Adrenal gland (tissue), 12 donors: ENCODE results near the gene ATP5F1C. TPM values are rescaled to one million over a fixed set of nuclear protein-coding genes. Genes with fewer than 3 reads are reported as not detected.
"Not testable (repeated sequence)": the region's sequence is repeated elsewhere in the genome, so short reads cannot be mapped to it uniquely, and the experiment has no call there.

Experiments
- DNase-seq, 7 donors: peaks; one replicate each; pipeline ENCODE4 v3.0.0-alpha.2; 2019 to 2020
- H3K27ac ChIP-seq, 5 donors: fragments of 200-600 bp; sonication (generic) in 4 of 5; 1 replicate in 3 of 5; 2 replicates in 2 of 5; pipeline versions ENCODE4 v1.5.1 to v1.8.0; 2016 to 2020; ENCODE audit warnings: mild to moderate bottlenecking in 1 of 5
- H3K27me3 ChIP-seq: fragments of 200-600 bp; 2 replicates; pipeline ENCODE4 v1.8.0; 2021
- H3K36me3 ChIP-seq, 2 donors: fragments of 200-600 bp; replicated peaks in 1 of 2; 1 replicate in 1 of 2; 2 replicates in 1 of 2; pipeline versions ENCODE4 v1.5.1 to v1.8.0; 2018 to 2022
- H3K4me1 ChIP-seq, 2 donors: fragments of 200-600 bp; replicated peaks in 1 of 2; 1 replicate in 1 of 2; 2 replicates in 1 of 2; pipeline versions ENCODE4 v1.5.1 to v1.8.0; 2018 to 2021
- H3K4me3 ChIP-seq, 4 donors: fragments of 200-600 bp; sonication (generic) in 3 of 4; one replicate each; pipeline ENCODE4 v1.5.1; 2016 to 2018
- H3K9me3 ChIP-seq, 3 donors: fragments of 200-600 bp; sonication (generic) in 1 of 3; replicated peaks in 1 of 3; 1 replicate in 2 of 3; 2 replicates in 1 of 3; pipeline versions ENCODE4 v1.5.1 to v1.8.0; 2016 to 2021
- CTCF ChIP-seq, 6 experiments: fragments of 450-650 bp in 4 of 6; fragments of 200-600 bp in 2 of 6; sonication (generic) in 1 of 6; IDR thresholded peaks; 1 replicate in 5 of 6; 2 replicates in 1 of 6; pipeline versions ENCODE4 v1.5.1 to v1.8.0; 2016 to 2021; ENCODE audit warnings: antibody characterized with exemption in 6 of 6, mild to moderate bottlenecking in 2 of 6, moderate library complexity in 1 of 6
- POLR2A ChIP-seq, 2 donors: fragments of 450-650 bp; IDR thresholded peaks; one replicate each; pipeline ENCODE4 v1.6.1; 2017; ENCODE audit warnings: antibody characterized with exemption in 2 of 2, mild to moderate bottlenecking in 2 of 2, moderate library complexity in 1 of 2
- WGBS, 4 donors: extraction: QIAGEN DNeasy Blood & Tissue Kit in 2 of 4; methylation state at CpG; one replicate each; pipeline versions ENCODE4 v1.1.5 to v1.1.7; 2013 to 2017; 5-methylcytosine and 5-hydroxymethylcytosine counted together
- intact Hi-C, 2 donors: fragments of 100-400 bp; cut with DNase I; formaldehyde crosslinking; loops; one replicate each; pipeline versions ENCODE4 v1.14.1 to v1.15.0; 2022 to 2023
- polyA plus RNA-seq, 3 donors: library from polyadenylated mRNA; stranded (reverse); fragments of 200-250 nt in 2 of 3; fragments of 350-450 nt in 1 of 3; fragmentation: Illumina TruSeq in 1 of 3; extraction: RNeasy Lipid Tissue Mini Kit (QIAGEN cat#74804) in 1 of 3; gene quantifications; one replicate each; pipeline ENCODE4 v1.2.3, GENCODE V29; 2013 to 2014
- total RNA-seq, 9 donors: library from RNA; depleted of rRNA in 4 of 9; stranded (reverse); fragments of >200 nt in 4 of 9; fragments of 120-200 nt in 1 of 9; fragmentation: NEBNext Ultra II Directional in 1 of 9; extraction: Animal tissue kit (Norgen Biotek cat#: 25700) in 1 of 9; gene quantifications; one replicate each; pipeline versions ENCODE4 v1.1.0 to v1.2.4, GENCODE V29; 2013 to 2023
- donor health status: healthy with polysubstance abuse.
- donor health status: Bipolar disorder and iron deficiency.
- donor health status: DM: yes; HTN: yes; CAD: no.
- donor health status: DM: no; HTN: no; CAD: no.
- donor health status: DM: no; HTN: no; CAD: no.
- donor health status: DM: yes; HTN: yes; CAD: no.

The ATP5F1C gene
- total and polyA plus RNA-seq, 12 donors = 453 to 1,397 (median 555) TPM

GRCh38 chr10:7768417-7768816, 19.6 kb upstream of the ATP5F1C start:
- Histone ChIP-seq H3K27ac (no peak overlapping the region), H3K4me3 (no peak overlapping the region), H3K4me1 (no peaks in the 10 kb centered on the region), H3K9me3 (no peaks in the 10 kb centered on the region), H3K36me3 (peaks cover 0 to 63% of the 10 kb centered on the region in 2 donors), H3K27me3 (no peaks in the 10 kb centered on the region)
- DNase-seq = no peak
- 92 to 97% (median 96%) methylated on average over 7 of the region's 7 CpGs for WGBS, 4 donors
- no peak for TF ChIP-seq CTCF (IDR thresholded peaks at IDR 0.05)
- intact Hi-C loops = no loop called here

GRCh38 chr10:7773845-7774801, 13.9 kb upstream of the ATP5F1C start:
- WGBS, 4 donors = 61 to 70% (median 68%) methylated on average over 10 of the region's 10 CpGs
- H3K27me3 ChIP-seq = no peaks in the 10 kb centered on the region
- no peak overlapping the region for H3K27ac ChIP-seq
- no peak for TF ChIP-seq POLR2A (IDR thresholded peaks at IDR 0.05)
- TF ChIP-seq CTCF (IDR thresholded peaks at IDR 0.05) = no peak
- H3K36me3 ChIP-seq = peaks cover 0 to 57% of the 10 kb centered on the region in 2 donors
- H3K4me3 ChIP-seq = no peak overlapping the region
- no peaks in the 10 kb centered on the region for H3K9me3 ChIP-seq
- intact Hi-C loops = no loop called here
- DNase-seq = peak in 3 of 7 donors; percentile 26 to 53 (median 33)
- peaks cover 0 to 8% of the 10 kb centered on the region in 2 donors for H3K4me1 ChIP-seq

GRCh38 chr10:7776777-7777176, 11.2 kb upstream of the ATP5F1C start:
- TF ChIP-seq CTCF (IDR thresholded peaks at IDR 0.05) (no peak), POLR2A (IDR thresholded peaks at IDR 0.05) (no peak)
- no peak for DNase-seq
- Histone ChIP-seq H3K4me1 (peaks cover 0 to 8% of the 10 kb centered on the region in 2 donors), H3K4me3 (no peak overlapping the region), H3K9me3 (no peaks in the 10 kb centered on the region), H3K27ac (no peak overlapping the region), H3K36me3 (peaks cover 0 to 58% of the 10 kb centered on the region in 2 donors), H3K27me3 (no peaks in the 10 kb centered on the region)
- 93 to 98% (median 97%) methylated on average over 2 of the region's 2 CpGs for WGBS, 4 donors
- intact Hi-C loops = no loop called here

- H3K4me1 ChIP-seq = peaks cover 6 to 24% of the 10 kb centered on the region in 2 donors
- WGBS, 4 donors = 58 to 76% (median 68%) methylated on average over 6 of the region's 6 CpGs
- H3K27ac ChIP-seq, H3K27me3 ChIP-seq, intact Hi-C loops, DNase-seq, H3K4me3 ChIP-seq, H3K9me3 ChIP-seq: not testable (repeated sequence)
- peaks cover 0 to 33% of the 10 kb centered on the region in 2 donors for H3K36me3 ChIP-seq
These were observed 5.8 kb upstream of the ATP5F1C start for GRCh38 chr10:7782194-7782593.
